Endothelial cell of umbilical vein (primary cell): ENCODE data around the gene SLITRK4. TPM values are rescaled to one million over a fixed set of nuclear protein-coding genes. Genes with fewer than 3 reads are reported as not detected.

Experiments used
- BruUV-seq: library from RNA; stranded (reverse); fragments of 400-500 nt; replicated peaks from 2 replicates; lab custom pipeline; 2021; lab: Mats Ljungman, UMichigan
- CTCF ChIA-PET: fragments of 300-600, 350-600 bp; sonication (Branson Sonifier 250); formaldehyde crosslinking; loops from one replicate; lab custom pipeline; 2021; ENCODE audit warnings: antibody characterized with exemption, inconsistent platforms; lab: Charles Lee
- POLR2A ChIA-PET: fragments of 300-600, 350-600 bp; sonication (Branson Sonifier 250); formaldehyde crosslinking; loops from one replicate; lab custom pipeline; 2021; ENCODE audit warnings: antibody characterized with exemption, inconsistent platforms; lab: Charles Lee
- DNase-seq: peaks from one replicate; pipeline ENCODE4 v3.0.0-alpha.2; 2011; ENCODE audit warnings: low read depth, low spot score
- FAIRE-seq: peaks from 2 replicates; lab custom pipeline; 2011; peaks lifted over from hg19 to GRCh38; lab: Jason Lieb, UNC
- H2AFZ ChIP-seq: 2 replicates; pipeline ENCODE4 v1.6.0; 2012; ENCODE audit warnings: low read depth, low read length, control low read depth, inconsistent platforms
- H3K27ac ChIP-seq: 2 replicates; pipeline ENCODE4 v1.5.1; 2011; ENCODE audit warnings: low read depth, mild to moderate bottlenecking, control low read depth, low read length, moderate library complexity; ENCODE audit not compliant: insufficient read depth
- H3K27me3 ChIP-seq, 2 experiments: 2 replicates each; pipeline versions ENCODE4 v1.6.0 to v1.6.1; 2011; ENCODE audit warnings: low read length in 2 of 2, mixed read lengths in 1 of 2; ENCODE audit not compliant: control insufficient read depth in 2 of 2, insufficient read depth in 2 of 2
- H3K36me3 ChIP-seq, 2 experiments: 2 replicates in 1 of 2; 3 replicates in 1 of 2; pipeline ENCODE4 v1.5.1; 2011; ENCODE audit warnings: low read length in 2 of 2, mild to moderate bottlenecking in 1 of 2, moderate library complexity in 1 of 2; ENCODE audit not compliant: control insufficient read depth in 2 of 2, insufficient read depth in 2 of 2; ENCODE audit errors: extremely low read depth in 1 of 2
- H3K4me1 ChIP-seq: 3 replicates; pipeline ENCODE4 v1.5.1; 2011; ENCODE audit warnings: mild to moderate bottlenecking, low read length; ENCODE audit not compliant: control insufficient read depth, insufficient read depth; ENCODE audit errors: extremely low read depth
- H3K4me2 ChIP-seq: 2 replicates; pipeline ENCODE4 v1.6.1; 2011; ENCODE audit warnings: low read length, control low read depth, mixed read lengths; ENCODE audit not compliant: insufficient read depth
- H3K4me3 ChIP-seq, 3 experiments: fragments of 200-600 bp in 1 of 3; sonication (generic), shearing (Covaris generic) in 1 of 3; replicated peaks in 1 of 3; 2 replicates each; pipeline ENCODE4 v1.5.1; 2011 to 2016; ENCODE audit warnings: control low read depth in 3 of 3, low read length in 3 of 3, mild to moderate bottlenecking in 2 of 3, inconsistent platforms in 1 of 3, low read depth in 1 of 3, moderate library complexity in 1 of 3; ENCODE audit not compliant: insufficient read depth in 1 of 3
- H3K79me2 ChIP-seq: 2 replicates; pipeline ENCODE4 v1.6.0; 2012; ENCODE audit warnings: low read length, inconsistent platforms; ENCODE audit not compliant: control insufficient read depth, insufficient read depth
- H3K9ac ChIP-seq: replicated peaks from 2 replicates; pipeline ENCODE3; 2011; ENCODE audit warnings: low read length, control low read depth; ENCODE audit not compliant: insufficient read depth; ENCODE audit errors: extremely low read depth
- H3K9me1 ChIP-seq: replicated peaks from 3 replicates; pipeline ENCODE4 v1.6.0; 2011; ENCODE audit warnings: mild to moderate bottlenecking, low read length; ENCODE audit not compliant: control insufficient read depth, insufficient read depth; ENCODE audit errors: extremely low read depth
- H3K9me3 ChIP-seq: replicated peaks from 2 replicates; pipeline ENCODE4 v1.5.1; 2012; ENCODE audit warnings: low read length, inconsistent platforms; ENCODE audit not compliant: control insufficient read depth, insufficient read depth
- H4K20me1 ChIP-seq: replicated peaks from 2 replicates; pipeline ENCODE3; 2011; ENCODE audit warnings: mild to moderate bottlenecking, low read length; ENCODE audit not compliant: control insufficient read depth, insufficient read depth; ENCODE audit errors: extremely low read depth
- EZH2 ChIP-seq: IDR thresholded peaks from 2 replicates; pipeline ENCODE4 v1.6.1; 2012; ENCODE audit warnings: borderline replicate concordance, low read depth, mild to moderate bottlenecking, moderate library complexity, low read length, inconsistent platforms; ENCODE audit not compliant: severe bottlenecking
- FOS ChIP-seq: IDR thresholded peaks from 2 replicates; pipeline ENCODE4 v1.6.1; 2011; ENCODE audit warnings: mild to moderate bottlenecking, low read length, moderate library complexity, borderline replicate concordance; ENCODE audit not compliant: insufficient read depth
- GATA2 ChIP-seq: IDR thresholded peaks from 2 replicates; pipeline ENCODE4 v1.7.0; 2011; ENCODE audit warnings: low read depth, mild to moderate bottlenecking, moderate library complexity, mixed read lengths, low read length; ENCODE audit not compliant: insufficient read length, insufficient read depth
- JUN ChIP-seq: IDR thresholded peaks from 2 replicates; pipeline ENCODE4 v1.6.1; 2011; ENCODE audit warnings: borderline replicate concordance, low read depth; ENCODE audit not compliant: insufficient read length, insufficient read depth
- MAX ChIP-seq: IDR thresholded peaks from 2 replicates; pipeline ENCODE4 v1.6.1; 2011; ENCODE audit not compliant: insufficient read depth, insufficient read length
- MYC ChIP-seq: IDR thresholded peaks from one replicate; pipeline ENCODE4 v1.6.1; 2011; ENCODE audit warnings: mild to moderate bottlenecking, low read depth, low read length
- POLR2A ChIP-seq: IDR thresholded peaks from 2 replicates; pipeline ENCODE4 v1.6.1; 2012; ENCODE audit warnings: low read depth, mild to moderate bottlenecking, control low read depth, low read length
- POLR2AphosphoS5 ChIP-seq: IDR thresholded peaks from 2 replicates; pipeline ENCODE4 v1.6.1; 2012; ENCODE audit warnings: low read depth, mild to moderate bottlenecking, control low read depth, low read length, moderate library complexity; ENCODE audit not compliant: insufficient read depth
- dilution Hi-C: fragments of 300-500 bp; cut with MboI; formaldehyde crosslinking; loops from one replicate; pipeline ENCODE4 v1.15.0; 2019; ENCODE audit warnings: low sequenced_read_pairs; ENCODE audit not compliant: extremely low pct_ligation_motif_present
- intact Hi-C: fragments of 100-400 bp; cut with micrococcal nuclease; formaldehyde crosslinking; loops from one replicate; pipeline ENCODE4 v1.10.0; 2022
- polyA plus RNA-seq, 4 experiments: library from polyadenylated mRNA; depleted of rRNA in 3 of 4; stranded (reverse) in 3 of 4; unstranded in 1 of 4; fragments of >200 nt; gene quantifications; 2 replicates each; pipeline versions ENCODE4 v1.2.1 to v1.2.3, GENCODE V29; 2011 to 2012; ENCODE audit warnings: missing spikeins in 1 of 4
- total RNA-seq: library from RNA; stranded (reverse); gene quantifications from 2 replicates; pipeline ENCODE4 v1.2.3, GENCODE V29; 2021
- TF ChIP-seq, protein P1 (sequence below), 2 donors: IDR thresholded peaks; 1 replicate in 1 of 2; 2 replicates in 1 of 2; pipeline ENCODE4 v1.5.1; 2011; ENCODE audit warnings: low read length in 2 of 2, mild to moderate bottlenecking in 2 of 2, moderate library complexity in 2 of 2, control low read depth in 1 of 2, inconsistent platforms in 1 of 2, low read depth in 1 of 2; ENCODE audit not compliant: insufficient read depth in 1 of 2; ENCODE audit errors: extremely low read depth in 1 of 2

SLITRK4 gene
- total and polyA plus RNA-seq, 2 donors (not counting 3 experiments of a cell fraction or from before 2014, with no cell fraction given): 0.04 to 0.77 TPM

DNA sequence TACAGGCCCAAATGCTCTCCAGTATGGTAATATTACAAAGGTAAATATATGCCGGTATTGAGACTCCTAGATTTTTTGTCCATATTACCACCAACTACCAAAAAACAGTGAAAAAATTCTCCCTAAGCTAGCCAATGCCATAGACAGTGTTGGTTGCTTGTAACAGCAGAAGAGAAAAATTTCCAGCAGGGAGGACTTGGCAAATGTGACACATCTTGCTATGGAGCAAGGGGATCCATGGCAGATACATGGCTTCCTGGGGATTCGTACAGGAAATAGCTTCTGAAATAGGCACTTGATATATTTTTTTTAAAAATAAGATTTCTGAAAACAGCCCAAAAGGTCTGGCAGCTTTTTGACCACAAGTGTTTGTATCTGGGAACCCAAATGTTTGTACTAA is 14.6 kb downstream of the SLITRK4 start:
- FAIRE-seq (no peak), DNase-seq (no peak)
- no peak overlapping the region for H3K9ac ChIP-seq
- H3K27me3 ChIP-seq: no peaks in the 10 kb centered on the region
- BruUV-seq: no TSS peak
- no peaks in the 10 kb centered on the region for H4K20me1 ChIP-seq
- no peaks in the 10 kb centered on the region for H3K36me3 ChIP-seq
- H2AFZ ChIP-seq: no peak overlapping the region
- TF ChIP-seq MYC: no peak
- no peak for TF ChIP-seq JUN
- TF ChIP-seq, protein P1, sequence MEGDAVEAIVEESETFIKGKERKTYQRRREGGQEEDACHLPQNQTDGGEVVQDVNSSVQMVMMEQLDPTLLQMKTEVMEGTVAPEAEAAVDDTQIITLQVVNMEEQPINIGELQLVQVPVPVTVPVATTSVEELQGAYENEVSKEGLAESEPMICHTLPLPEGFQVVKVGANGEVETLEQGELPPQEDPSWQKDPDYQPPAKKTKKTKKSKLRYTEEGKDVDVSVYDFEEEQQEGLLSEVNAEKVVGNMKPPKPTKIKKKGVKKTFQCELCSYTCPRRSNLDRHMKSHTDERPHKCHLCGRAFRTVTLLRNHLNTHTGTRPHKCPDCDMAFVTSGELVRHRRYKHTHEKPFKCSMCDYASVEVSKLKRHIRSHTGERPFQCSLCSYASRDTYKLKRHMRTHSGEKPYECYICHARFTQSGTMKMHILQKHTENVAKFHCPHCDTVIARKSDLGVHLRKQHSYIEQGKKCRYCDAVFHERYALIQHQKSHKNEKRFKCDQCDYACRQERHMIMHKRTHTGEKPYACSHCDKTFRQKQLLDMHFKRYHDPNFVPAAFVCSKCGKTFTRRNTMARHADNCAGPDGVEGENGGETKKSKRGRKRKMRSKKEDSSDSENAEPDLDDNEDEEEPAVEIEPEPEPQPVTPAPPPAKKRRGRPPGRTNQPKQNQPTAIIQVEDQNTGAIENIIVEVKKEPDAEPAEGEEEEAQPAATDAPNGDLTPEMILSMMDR (IDR thresholded peaks at IDR 0.05; ENCODE audit: extremely low read depth in 1 of 2, insufficient read depth in 1 of 2, low read depth in 1 of 2, low read length in 2 of 2): no peak
- no peak for TF ChIP-seq POLR2AphosphoS5
- TF ChIP-seq POLR2A: no peak
- TF ChIP-seq EZH2: no peak
- TF ChIP-seq GATA2: no peak
- TF ChIP-seq MAX: no peak
- no peak for TF ChIP-seq FOS
- H3K4me2 ChIP-seq: no peak overlapping the region
- H3K9me3 ChIP-seq: no peaks in the 10 kb centered on the region
- intact Hi-C loops: no loop called here
- no peaks in the 10 kb centered on the region for H3K4me1 ChIP-seq
- H3K79me2 ChIP-seq: no peaks in the 10 kb centered on the region
- H3K4me3 ChIP-seq: no peak overlapping the region
- H3K27ac ChIP-seq: no peak overlapping the region
- ChIA-PET CTCF (no interaction called here), POLR2A (no interaction called here)
- dilution Hi-C loops: no loop called here
- no peaks in the 10 kb centered on the region for H3K9me1 ChIP-seq
